A549 (cell line): ENCODE measurements around the gene REM1. TPM values are rescaled to one million over a fixed set of nuclear protein-coding genes. Genes with fewer than 3 reads are reported as not detected.
"Not testable (repeated sequence)": the region's sequence is repeated elsewhere in the genome, so short reads cannot be mapped to it uniquely, and the experiment has no call there.

ENCODE experiments used
- ATAC-seq, 2 experiments: fragments of 200-7000 bp in 1 of 2; fragments of >200 bp in 1 of 2; cut with Nextera tagmentation in 1 of 2; cut with Tn5 transposase in 1 of 2; 3 replicates each; pipeline versions ENCODE4 v1.8.0 to v1.9.1; 2018 to 2020; ENCODE audit warnings: mild to moderate bottlenecking in 1 of 2, moderate library complexity in 1 of 2
- CTCF ChIA-PET: fragments of 300-600 bp; sonication (Branson Sonifier 250); formaldehyde crosslinking; extraction: SDS; loops from one replicate; lab custom pipeline; 2021; ENCODE audit warnings: antibody characterized with exemption, inconsistent platforms; lab: Yijun Ruan, JAX
- POLR2A ChIA-PET: fragments of 350-600 bp; formaldehyde crosslinking; extraction: SDS; loops from one replicate; lab custom pipeline; 2021; ENCODE audit warnings: antibody characterized with exemption, inconsistent platforms; lab: Yijun Ruan, JAX
- DNase-seq, 2 experiments: peaks; one replicate each; pipeline versions ENCODE4 v3.0.0 to v3.0.0-alpha.2; 2011 to 2016; ENCODE audit warnings: low read depth in 1 of 2, low spot score in 1 of 2
- FAIRE-seq: peaks from 2 replicates; lab custom pipeline; 2011; peaks lifted over from hg19 to GRCh38; lab: Jason Lieb, UNC
- H3K27ac ChIP-seq, 2 experiments: fragments of >200 bp; sonication (Bioruptor Twin); formaldehyde crosslinking; 3 replicates each; pipeline ENCODE4 v1.5.1; 2016 to 2017
- H3K4me1 ChIP-seq: fragments of >200 bp; sonication (Bioruptor Twin); formaldehyde crosslinking; 3 replicates; pipeline ENCODE4 v1.6.1; 2016
- H3K4me2 ChIP-seq: fragments of >200 bp; sonication (Bioruptor Twin); formaldehyde crosslinking; 3 replicates; pipeline ENCODE4 v1.6.1; 2016
- H3K4me3 ChIP-seq: fragments of >200 bp; sonication (Bioruptor Twin); formaldehyde crosslinking; 3 replicates; pipeline ENCODE4 v1.5.1; 2016
- H3K9me3 ChIP-seq: fragments of >200 bp; sonication (Bioruptor Twin); formaldehyde crosslinking; 3 replicates; pipeline ENCODE4 v1.6.1; 2016
- BHLHE40 ChIP-seq: IDR thresholded peaks from 2 replicates; pipeline ENCODE4 v1.6.1; 2012; ENCODE audit warnings: low read depth, low read length, inconsistent platforms
- CHD4 ChIP-seq: fragments of 200-600 bp; sonication (generic); IDR thresholded peaks from 2 replicates; pipeline ENCODE4 v1.6.1; 2016; ENCODE audit warnings: antibody characterized with exemption, mild to moderate bottlenecking, borderline replicate concordance
- CTCF ChIP-seq: fragments of >200 bp; sonication (Bioruptor Twin); formaldehyde crosslinking; IDR thresholded peaks from 3 replicates; pipeline ENCODE4 v1.5.1; 2016
- ELK1 ChIP-seq: fragments of 150-350 bp; IDR thresholded peaks from 2 replicates; pipeline ENCODE4 v1.6.1; 2014; ENCODE audit warnings: low read depth, mild to moderate bottlenecking, low read length
- FOSB ChIP-seq: fragments of 250-450 bp; sonication (Bioruptor Pico); IDR thresholded peaks from 2 replicates; pipeline ENCODE4 v1.5.0; 2020; ENCODE audit warnings: mild to moderate bottlenecking, moderate library complexity
- GATA3 ChIP-seq: IDR thresholded peaks from 2 replicates; pipeline ENCODE4 v1.6.1; 2012; ENCODE audit warnings: borderline replicate concordance
- HEYL ChIP-seq: fragments of 250-450 bp; sonication (Bioruptor Pico); IDR thresholded peaks from 2 replicates; pipeline ENCODE4 v1.8.0; 2021; ENCODE audit warnings: mild to moderate bottlenecking, moderate library complexity
- HOXB5 ChIP-seq: fragments of 250-450 bp; sonication (Bioruptor Pico); IDR thresholded peaks from 2 replicates; pipeline ENCODE4 v1.5.0; 2020; ENCODE audit warnings: mild to moderate bottlenecking, moderate library complexity
- JUN ChIP-seq, 2 experiments: fragments of >200 bp; sonication (Bioruptor Twin); formaldehyde crosslinking; IDR thresholded peaks; 2 replicates in 1 of 2; 3 replicates in 1 of 2; pipeline ENCODE4 v1.6.1; 2016 to 2017
- MAFK ChIP-seq: fragments of 450-650 bp; IDR thresholded peaks from 2 replicates; pipeline ENCODE4 v1.6.1; 2014; ENCODE audit not compliant: partially characterized antibody
- MYC ChIP-seq: IDR thresholded peaks from 2 replicates; pipeline ENCODE4 v1.6.1; 2012; ENCODE audit warnings: mild to moderate bottlenecking, inconsistent platforms, low read length, improper control_type of control experiment, borderline replicate concordance
- NFE2L2 ChIP-seq: fragments of 150-350 bp; conservative IDR thresholded peaks from 2 replicates; pipeline ENCODE4 v1.6.1; 2014; ENCODE audit warnings: low read length
- PHF8 ChIP-seq: fragments of 200-600 bp; sonication (generic); IDR thresholded peaks from 2 replicates; pipeline ENCODE4 v1.6.1; 2016; ENCODE audit warnings: low read depth, mild to moderate bottlenecking, antibody characterized with exemption, moderate library complexity, borderline replicate concordance
- POLR2A ChIP-seq: IDR thresholded peaks from 2 replicates; pipeline ENCODE4 v1.6.1; 2012; ENCODE audit warnings: mild to moderate bottlenecking, low read length
- RAD21 ChIP-seq, 2 experiments: fragments of >200 bp in 1 of 2; sonication (Bioruptor Twin) in 1 of 2; formaldehyde crosslinking in 1 of 2; IDR thresholded peaks in 1 of 2; conservative IDR thresholded peaks in 1 of 2; 2 replicates in 1 of 2; 3 replicates in 1 of 2; pipeline ENCODE4 v1.6.1; 2012 to 2018; ENCODE audit warnings: inconsistent platforms in 1 of 2
- SMC3 ChIP-seq: fragments of >200 bp; sonication (Bioruptor Twin); formaldehyde crosslinking; IDR thresholded peaks from 3 replicates; pipeline ENCODE4 v1.6.1; 2018; ENCODE audit warnings: inconsistent platforms
- TFCP2L1 ChIP-seq: fragments of 250-450 bp; sonication (Bioruptor Pico); IDR thresholded peaks from 2 replicates; pipeline ENCODE4 v1.5.0; 2021; ENCODE audit warnings: mild to moderate bottlenecking
- WGBS: methylation state at CpG from one replicate; pipeline ENCODE4 v1.1.6; 2017; ENCODE audit errors: missing lambda C conversion rate; 5-methylcytosine and 5-hydroxymethylcytosine counted together
- polyA plus RNA-seq, 4 experiments: library from polyadenylated mRNA; depleted of rRNA in 3 of 4; stranded (reverse); fragments of >200 nt; fragmentation: RNase III in 1 of 4; extraction: RNeasy Plus Mini Kit Qiagen cat#74134 plus additional on column Dnase treatment in 1 of 4; gene quantifications; 2 replicates in 3 of 4; 3 replicates in 1 of 4; pipeline ENCODE4 v1.2.3, GENCODE V29; 2011 to 2017
- TF ChIP-seq, protein P1 (sequence below): fragments of 450-650 bp; IDR thresholded peaks from 2 replicates; pipeline ENCODE4 v1.6.1; 2014; ENCODE audit warnings: antibody characterized with exemption
- TF ChIP-seq, protein P2 (sequence below): fragments of >200 bp; sonication (Bioruptor Twin); formaldehyde crosslinking; IDR thresholded peaks from 2 replicates; pipeline ENCODE4 v1.6.1; 2016
- TF ChIP-seq, protein P3 (sequence below): IDR thresholded peaks from 2 replicates; pipeline ENCODE4 v1.6.1; 2012

Gene REM1
- polyA plus RNA-seq, 2 of the 4 experiments (the other 2 are of a cell fraction), result not detected

- WGBS, result 40% methylated on average over 4 of the region's 4 CpGs
- no peaks in the 10 kb centered on the region for H3K9me3 ChIP-seq
- peak overlapping the region; percentile 50 to 64; a peak in 4 of 6 replicates for H3K27ac ChIP-seq
- ATAC-seq, result peak; percentile 53 to 80
- FAIRE-seq, result no peak
- POLR2A ChIA-PET, result no interaction called here
- peak; percentile 69 to 76 for DNase-seq
- H3K4me1 ChIP-seq, result peaks cover 26% of the 10 kb centered on the region
- CTCF ChIA-PET, result interaction anchor here (1.1 to 2.3 kb wide), 5 partner anchors 9 to 96 kb away, joined by 3 to 10 read pairs (median 5); no protein-coding TSS in a partner anchor
- H3K4me3 ChIP-seq, result 0 out of 3 replicates have a peak overlapping the region, but pooled peaks have one; percentile 14
- peak overlapping the region; percentile 99 for H3K4me2 ChIP-seq
- TF ChIP-seq ELK1 (no peak), CHD4 (no peak), NFE2L2 (no peak), BHLHE40 (no peak), MYC (no peak), TFCP2L1 (CRISPR knock-in tag) (no peak), HEYL (CRISPR knock-in tag) (no peak), SMC3 (no peak), PHF8 (no peak), CTCF (peak; percentile 32; the same call in 2 of the 3 replicates), POLR2A (no peak), GATA3 (no peak), JUN (IDR thresholded peaks at IDR 0.05) (no peak), FOSB (CRISPR knock-in tag) (no peak), HOXB5 (CRISPR knock-in tag) (no peak), RAD21 (conservative IDR thresholded peaks at IDR 0.05 in 1 of 2, IDR thresholded peaks at IDR 0.05 in 1 of 2) (peak in 1 of 2 experiments; percentile 30; a peak in 1 of 5 replicates), MAFK (no peak)
- TF ChIP-seq, protein P1, sequence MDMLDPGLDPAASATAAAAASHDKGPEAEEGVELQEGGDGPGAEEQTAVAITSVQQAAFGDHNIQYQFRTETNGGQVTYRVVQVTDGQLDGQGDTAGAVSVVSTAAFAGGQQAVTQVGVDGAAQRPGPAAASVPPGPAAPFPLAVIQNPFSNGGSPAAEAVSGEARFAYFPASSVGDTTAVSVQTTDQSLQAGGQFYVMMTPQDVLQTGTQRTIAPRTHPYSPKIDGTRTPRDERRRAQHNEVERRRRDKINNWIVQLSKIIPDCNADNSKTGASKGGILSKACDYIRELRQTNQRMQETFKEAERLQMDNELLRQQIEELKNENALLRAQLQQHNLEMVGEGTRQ, result peak; percentile 48; the same call in 1 of the 2 replicates
- TF ChIP-seq, protein P2, sequence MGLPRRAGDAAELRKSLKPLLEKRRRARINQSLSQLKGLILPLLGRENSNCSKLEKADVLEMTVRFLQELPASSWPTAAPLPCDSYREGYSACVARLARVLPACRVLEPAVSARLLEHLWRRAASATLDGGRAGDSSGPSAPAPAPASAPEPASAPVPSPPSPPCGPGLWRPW, result no peak
- TF ChIP-seq, protein P3, sequence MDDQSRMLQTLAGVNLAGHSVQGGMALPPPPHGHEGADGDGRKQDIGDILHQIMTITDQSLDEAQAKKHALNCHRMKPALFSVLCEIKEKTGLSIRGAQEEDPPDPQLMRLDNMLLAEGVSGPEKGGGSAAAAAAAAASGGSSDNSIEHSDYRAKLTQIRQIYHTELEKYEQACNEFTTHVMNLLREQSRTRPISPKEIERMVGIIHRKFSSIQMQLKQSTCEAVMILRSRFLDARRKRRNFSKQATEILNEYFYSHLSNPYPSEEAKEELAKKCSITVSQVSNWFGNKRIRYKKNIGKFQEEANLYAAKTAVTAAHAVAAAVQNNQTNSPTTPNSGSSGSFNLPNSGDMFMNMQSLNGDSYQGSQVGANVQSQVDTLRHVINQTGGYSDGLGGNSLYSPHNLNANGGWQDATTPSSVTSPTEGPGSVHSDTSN, result no peak
These were observed 42.3 kb downstream of the REM1 start for GRCh38 chr20:31517373-31517772.

GRCh38 chr20:31521267-31521666, 46.2 kb downstream of the REM1 start:
- H3K27ac ChIP-seq, DNase-seq, POLR2A ChIA-PET, H3K4me2 ChIP-seq, H3K4me3 ChIP-seq, ATAC-seq, H3K9me3 ChIP-seq, FAIRE-seq: not testable (repeated sequence)
- H3K4me1 ChIP-seq, result peaks cover 20% of the 10 kb centered on the region
- CTCF ChIA-PET, result interaction anchor here (1.0 to 2.5 kb wide), 7 partner anchors 15 to 113 kb away, joined by 3 to 8 read pairs (median 4); no protein-coding TSS in a partner anchor
- WGBS, result 94% methylated on average over 7 of the region's 7 CpGs
